ENCODE data around the gene EVA1A. TPM values are rescaled to one million over a fixed set of nuclear protein-coding genes. Genes with fewer than 3 reads are reported as not detected.

Gene EVA1A
- total and polyA plus RNA-seq, 5 donors from 2014 or later = not detected

GRCh38 chr2:75522543-75523312 lies 38.0 kb downstream of the EVA1A start:
- peaks cover 7% of the 10 kb centered on the region for H3K27me3 Mint-ChIP-seq
- Histone ChIP-seq H3K4me3 (ENCODE audit: low read depth, low read length) (no peak overlapping the region), H3K27me3 (ENCODE audit: control insufficient read depth, insufficient read depth, low read length) (peaks cover 4% of the 10 kb centered on the region), H3K27ac (ENCODE audit: insufficient read depth, low read length, poor library complexity, severe bottlenecking) (no peak overlapping the region), H3K9me3 (ENCODE audit: control insufficient read depth in 2 of 2, low read length in 2 of 2) (no peaks in the 10 kb centered on the region), H3K36me3 (ENCODE audit: control insufficient read depth, insufficient read depth, low read length) (no peaks in the 10 kb centered on the region), H3K4me1 (ENCODE audit: control insufficient read depth, insufficient read depth, low read length, poor library complexity, severe bottlenecking) (no peaks in the 10 kb centered on the region)
- peaks cover 0 to 5% (median 0%) of the 10 kb centered on the region in 7 donors for H3K9me3 Mint-ChIP-seq
- DNase-seq = no peak
- ATAC-seq (ENCODE audit: low read depth in 2 of 2) = no peak
- H3K27ac Mint-ChIP-seq = no peak overlapping the region
- H3K36me3 Mint-ChIP-seq = no peaks in the 10 kb centered on the region
- no peaks in the 10 kb centered on the region for H3K4me1 Mint-ChIP-seq
- no peak overlapping the region for H3K4me3 Mint-ChIP-seq

GRCh38 chr2:75521225-75521872 lies 39.4 kb downstream of the EVA1A start:
- DNase-seq (no peak), ATAC-seq (ENCODE audit: low read depth in 2 of 2) (no peak)
- H3K27me3 ChIP-seq (ENCODE audit: control insufficient read depth, insufficient read depth, low read length) = peaks cover 2% of the 10 kb centered on the region
- peaks cover 6% of the 10 kb centered on the region for H3K27me3 Mint-ChIP-seq
- no peaks in the 10 kb centered on the region for H3K36me3 ChIP-seq (ENCODE audit: control insufficient read depth, insufficient read depth, low read length)
- no peak overlapping the region for H3K27ac ChIP-seq (ENCODE audit: insufficient read depth, low read length, poor library complexity, severe bottlenecking)
- peaks cover 0 to 6% (median 0%) of the 10 kb centered on the region in 7 donors for H3K9me3 Mint-ChIP-seq
- no peaks in the 10 kb centered on the region for H3K4me1 ChIP-seq (ENCODE audit: control insufficient read depth, insufficient read depth, low read length, poor library complexity, severe bottlenecking)
- no peak overlapping the region for H3K4me3 ChIP-seq (ENCODE audit: low read depth, low read length)
- no peaks in the 10 kb centered on the region for H3K9me3 ChIP-seq (ENCODE audit: control insufficient read depth in 2 of 2, low read length in 2 of 2)
- no peaks in the 10 kb centered on the region for H3K36me3 Mint-ChIP-seq
- no peak overlapping the region for H3K27ac Mint-ChIP-seq
- no peak overlapping the region for H3K4me3 Mint-ChIP-seq
- H3K4me1 Mint-ChIP-seq = no peaks in the 10 kb centered on the region

DNA sequence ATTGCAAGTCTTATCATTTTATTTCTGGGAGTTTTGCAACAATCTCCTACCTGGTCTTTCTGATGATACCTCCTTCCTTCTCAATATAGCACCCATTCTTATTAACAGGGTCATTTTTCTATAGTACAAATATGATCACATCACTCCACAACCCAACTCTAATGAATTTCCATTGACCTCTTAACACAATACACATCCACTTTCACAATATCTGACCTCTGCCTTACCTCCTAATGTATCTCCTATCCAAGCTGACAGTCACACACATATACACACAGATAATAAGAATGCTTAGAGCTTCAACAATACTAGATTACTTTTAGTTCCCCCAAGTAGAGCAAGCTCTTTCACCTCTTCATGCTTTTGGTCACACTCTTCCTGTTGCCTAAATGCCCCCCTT lies 40.9 kb downstream of the EVA1A start:
- Mint-ChIP-seq H3K4me1 (no peaks in the 10 kb centered on the region), H3K9me3 (peaks cover 0 to 7% (median 1%) of the 10 kb centered on the region in 7 donors), H3K27ac (no peak overlapping the region), H3K27me3 (peaks cover 10% of the 10 kb centered on the region), H3K36me3 (no peaks in the 10 kb centered on the region), H3K4me3 (no peak overlapping the region)
- DNase-seq (no peak), ATAC-seq (ENCODE audit: low read depth in 2 of 2) (no peak)
- Histone ChIP-seq H3K27ac (ENCODE audit: insufficient read depth, low read length, poor library complexity, severe bottlenecking) (no peak overlapping the region), H3K4me1 (ENCODE audit: control insufficient read depth, insufficient read depth, low read length, poor library complexity, severe bottlenecking) (no peaks in the 10 kb centered on the region), H3K36me3 (ENCODE audit: control insufficient read depth, insufficient read depth, low read length) (no peaks in the 10 kb centered on the region), H3K4me3 (ENCODE audit: low read depth, low read length) (no peak overlapping the region), H3K27me3 (ENCODE audit: control insufficient read depth, insufficient read depth, low read length) (no peaks in the 10 kb centered on the region), H3K9me3 (ENCODE audit: control insufficient read depth in 2 of 2, low read length in 2 of 2) (no peaks in the 10 kb centered on the region)

- Histone ChIP-seq H3K36me3 (ENCODE audit: control insufficient read depth, insufficient read depth, low read length) (no peaks in the 10 kb centered on the region), H3K4me3 (ENCODE audit: low read depth, low read length) (no peak overlapping the region), H3K4me1 (ENCODE audit: control insufficient read depth, insufficient read depth, low read length, poor library complexity, severe bottlenecking) (no peaks in the 10 kb centered on the region), H3K9me3 (ENCODE audit: control insufficient read depth in 2 of 2, low read length in 2 of 2) (no peaks in the 10 kb centered on the region), H3K27ac (ENCODE audit: insufficient read depth, low read length, poor library complexity, severe bottlenecking) (no peak overlapping the region), H3K27me3 (ENCODE audit: control insufficient read depth, insufficient read depth, low read length) (no peaks in the 10 kb centered on the region)
- H3K27ac Mint-ChIP-seq = no peak overlapping the region
- H3K4me3 Mint-ChIP-seq = no peak overlapping the region
- ATAC-seq (ENCODE audit: low read depth in 2 of 2) (no peak), DNase-seq (no peak)
- H3K27me3 Mint-ChIP-seq = peaks cover 10% of the 10 kb centered on the region
- peaks cover 0 to 7% (median 1%) of the 10 kb centered on the region in 7 donors for H3K9me3 Mint-ChIP-seq
- H3K36me3 Mint-ChIP-seq = no peaks in the 10 kb centered on the region
- H3K4me1 Mint-ChIP-seq = no peaks in the 10 kb centered on the region
Measured at GRCh38 chr2:75518638-75519465, 41.9 kb downstream of the EVA1A start.

DNA sequence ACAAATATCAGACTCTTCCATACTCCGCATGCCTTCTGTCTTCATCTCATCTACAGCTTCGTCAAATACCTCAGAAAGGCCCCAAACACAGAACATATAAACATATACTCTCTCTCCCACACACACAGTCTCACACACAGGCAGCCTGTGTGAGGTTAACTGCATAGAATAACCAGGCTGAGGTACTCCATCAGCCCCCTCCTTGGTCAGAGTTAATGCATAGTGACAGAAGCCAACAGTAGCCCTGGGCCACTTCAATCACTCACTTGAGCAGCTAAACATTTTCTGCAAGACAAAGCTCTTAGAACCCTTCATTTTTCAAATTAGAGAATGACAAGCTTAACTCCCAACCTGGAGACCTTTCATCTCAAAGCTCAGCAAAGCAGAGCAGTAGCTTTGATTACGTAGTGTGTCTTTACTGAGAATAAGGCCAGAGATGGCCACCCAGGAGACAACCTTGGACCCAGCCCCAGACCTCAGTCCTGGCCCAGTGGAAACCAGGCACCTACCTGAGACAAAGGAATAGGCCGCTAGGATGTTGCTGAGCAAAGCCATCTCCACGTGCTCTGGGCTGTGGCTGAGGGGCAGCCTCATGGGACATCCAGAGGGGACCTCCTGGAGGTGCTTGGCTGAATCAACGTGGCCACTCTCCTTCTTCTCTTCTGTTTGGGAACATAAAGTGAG lies 43.0 kb downstream of the EVA1A start:
- peaks cover 0 to 6% of the 10 kb centered on the region in 2 experiments for H3K9me3 ChIP-seq (ENCODE audit: control insufficient read depth in 2 of 2, low read length in 2 of 2)
- no peaks in the 10 kb centered on the region for H3K27me3 ChIP-seq (ENCODE audit: control insufficient read depth, insufficient read depth, low read length)
- H3K27me3 Mint-ChIP-seq = peaks cover 10% of the 10 kb centered on the region
- no peaks in the 10 kb centered on the region for H3K36me3 Mint-ChIP-seq
- no peak for ATAC-seq (ENCODE audit: low read depth in 2 of 2)
- H3K4me1 ChIP-seq (ENCODE audit: control insufficient read depth, insufficient read depth, low read length, poor library complexity, severe bottlenecking) = no peaks in the 10 kb centered on the region
- H3K36me3 ChIP-seq (ENCODE audit: control insufficient read depth, insufficient read depth, low read length) = no peaks in the 10 kb centered on the region
- no peaks in the 10 kb centered on the region for H3K4me1 Mint-ChIP-seq
- H3K27ac ChIP-seq (ENCODE audit: insufficient read depth, low read length, poor library complexity, severe bottlenecking) = no peak overlapping the region
- no peak for DNase-seq
- no peak overlapping the region for H3K4me3 ChIP-seq (ENCODE audit: low read depth, low read length)
- peaks cover 0 to 7% (median 3%) of the 10 kb centered on the region in 7 donors for H3K9me3 Mint-ChIP-seq
- H3K4me3 Mint-ChIP-seq = no peak overlapping the region
- no peak overlapping the region for H3K27ac Mint-ChIP-seq

DNA sequence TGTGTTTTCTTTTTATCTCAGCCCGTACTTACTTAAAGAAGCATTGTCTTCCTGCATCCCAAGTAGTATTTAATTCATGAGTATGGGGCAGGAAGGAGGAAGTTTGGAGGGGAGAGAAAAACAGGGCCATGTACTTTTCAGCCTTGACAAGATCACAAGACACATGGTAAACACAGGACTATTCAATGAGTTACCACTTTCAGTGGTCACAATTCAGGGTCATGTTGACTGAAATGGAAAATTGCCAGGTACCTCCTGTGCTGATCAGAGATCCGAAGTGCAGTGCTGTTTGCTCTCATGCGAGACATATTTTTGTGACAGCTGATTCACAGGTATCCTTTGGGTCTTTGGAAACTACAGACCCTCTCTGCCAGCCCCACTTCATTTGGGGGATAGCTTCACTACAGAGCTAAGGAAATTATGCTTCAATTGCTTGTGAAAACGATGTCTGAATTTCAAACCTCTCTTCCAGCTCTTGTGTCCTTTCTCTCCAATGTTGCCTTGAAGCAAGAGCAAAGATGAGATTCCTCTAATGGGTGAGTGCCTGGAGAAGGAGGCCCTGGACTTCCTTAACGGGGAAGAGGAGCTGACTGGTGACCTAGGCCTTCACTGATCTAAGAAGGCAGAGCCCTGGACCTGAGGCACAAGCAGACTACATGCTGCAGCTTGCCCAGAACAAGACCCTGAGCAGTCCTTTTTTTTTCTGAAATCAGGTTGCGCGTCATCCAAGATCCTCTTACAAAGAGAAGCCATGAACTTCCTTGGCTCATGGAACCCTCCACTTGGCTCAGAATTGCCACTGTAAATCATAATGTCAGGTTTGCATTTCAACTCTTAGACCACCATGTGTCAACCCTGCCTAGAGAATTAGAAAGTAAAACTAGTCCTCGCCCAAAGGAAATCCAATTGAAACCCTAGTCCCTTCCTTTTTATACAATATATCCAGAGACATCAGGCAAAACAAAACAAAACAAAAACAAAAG lies 44.1 kb downstream of the EVA1A start:
- Mint-ChIP-seq H3K9me3 (peaks cover 3 to 12% (median 7%) of the 10 kb centered on the region in 7 donors), H3K27ac (no peak overlapping the region), H3K36me3 (no peaks in the 10 kb centered on the region), H3K4me1 (no peaks in the 10 kb centered on the region), H3K4me3 (no peak overlapping the region), H3K27me3 (peaks cover 10% of the 10 kb centered on the region)
- Histone ChIP-seq H3K4me1 (ENCODE audit: control insufficient read depth, insufficient read depth, low read length, poor library complexity, severe bottlenecking) (no peaks in the 10 kb centered on the region), H3K27me3 (ENCODE audit: control insufficient read depth, insufficient read depth, low read length) (no peaks in the 10 kb centered on the region), H3K36me3 (ENCODE audit: control insufficient read depth, insufficient read depth, low read length) (no peaks in the 10 kb centered on the region), H3K9me3 (ENCODE audit: control insufficient read depth in 2 of 2, low read length in 2 of 2) (peaks cover 0 to 8% of the 10 kb centered on the region in 2 experiments), H3K4me3 (ENCODE audit: low read depth, low read length) (no peak overlapping the region), H3K27ac (ENCODE audit: insufficient read depth, low read length, poor library complexity, severe bottlenecking) (no peak overlapping the region)
- no peak for ATAC-seq (ENCODE audit: low read depth in 2 of 2)
- no peak for DNase-seq
